Measurements from ENCODE around the gene CDCA7. TPM values are rescaled to one million over a fixed set of nuclear protein-coding genes. Genes with fewer than 3 reads are reported as not detected.

Gene CDCA7
- total RNA-seq, 8 experiments from 2014 or later: 0.20 to 27.5 (median 6.5) TPM

DNA sequence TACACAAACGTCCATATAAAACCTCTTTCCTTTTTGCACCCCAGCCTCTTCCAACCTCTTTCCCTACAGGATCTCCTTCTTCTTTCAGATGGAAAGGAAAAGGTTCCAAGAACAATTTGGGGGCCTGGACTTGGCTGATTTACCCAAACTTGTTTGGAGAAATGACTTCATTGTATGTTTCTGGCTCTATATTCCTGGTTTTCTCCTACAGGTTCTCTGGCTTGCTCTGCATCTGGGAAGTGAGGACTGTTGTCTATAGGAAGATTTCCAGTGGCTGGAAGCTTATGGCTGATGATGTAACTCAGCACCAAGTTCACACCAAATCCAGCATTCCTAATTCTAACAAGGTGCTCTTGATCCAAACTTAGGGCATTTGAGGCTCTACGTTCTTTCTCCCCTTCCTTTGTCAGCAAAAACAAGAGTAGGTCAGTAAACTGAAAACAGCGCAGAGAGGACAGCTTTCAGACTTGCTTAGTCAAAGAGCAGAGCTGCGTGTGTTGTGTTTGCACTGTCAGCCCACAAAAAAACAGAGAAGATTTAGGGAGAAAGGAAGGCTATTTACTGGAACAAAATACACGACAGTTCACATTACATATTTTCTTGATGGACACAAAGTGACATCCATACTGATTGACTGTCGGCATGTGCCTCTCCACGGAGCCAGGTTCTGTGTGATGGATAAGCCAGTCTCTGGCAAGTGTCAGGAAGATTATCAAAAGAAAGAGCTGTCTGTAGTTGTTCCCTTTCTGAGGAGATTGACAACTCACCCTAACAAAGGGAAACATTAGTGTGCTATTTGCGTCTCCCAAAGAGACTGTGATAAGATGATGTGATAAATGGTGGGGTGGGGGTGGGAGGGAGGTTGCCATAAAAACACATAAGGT, 39.7 kb downstream of the CDCA7 start:
- WGBS, 10 experiments: 0 to 100% (median 60%) methylated on average over 1 to 7 of the region's 8 CpGs; no CpG with 5 or more reads in 1 of the 10 experiments
- ATAC-seq (replicated peaks in 6 of 8): peak in 3 of 8 experiments; percentile 27 to 53 (median 51)
- H3K4me3 ChIP-seq: no peak overlapping the region
- in situ Hi-C loops (cut with MboI; ENCODE audit: low pct_unique_long_range_greater_than_20kb in 2 of 9, low sequenced_read_pairs in 9 of 9, unreplicated experiment in 9 of 9): no loop called here
- no peak overlapping the region for H3K27ac ChIP-seq
- H3K4me1 ChIP-seq (replicated peaks in 1 of 2): peaks cover 10 to 19% of the 10 kb centered on the region in 2 donors

DNA sequence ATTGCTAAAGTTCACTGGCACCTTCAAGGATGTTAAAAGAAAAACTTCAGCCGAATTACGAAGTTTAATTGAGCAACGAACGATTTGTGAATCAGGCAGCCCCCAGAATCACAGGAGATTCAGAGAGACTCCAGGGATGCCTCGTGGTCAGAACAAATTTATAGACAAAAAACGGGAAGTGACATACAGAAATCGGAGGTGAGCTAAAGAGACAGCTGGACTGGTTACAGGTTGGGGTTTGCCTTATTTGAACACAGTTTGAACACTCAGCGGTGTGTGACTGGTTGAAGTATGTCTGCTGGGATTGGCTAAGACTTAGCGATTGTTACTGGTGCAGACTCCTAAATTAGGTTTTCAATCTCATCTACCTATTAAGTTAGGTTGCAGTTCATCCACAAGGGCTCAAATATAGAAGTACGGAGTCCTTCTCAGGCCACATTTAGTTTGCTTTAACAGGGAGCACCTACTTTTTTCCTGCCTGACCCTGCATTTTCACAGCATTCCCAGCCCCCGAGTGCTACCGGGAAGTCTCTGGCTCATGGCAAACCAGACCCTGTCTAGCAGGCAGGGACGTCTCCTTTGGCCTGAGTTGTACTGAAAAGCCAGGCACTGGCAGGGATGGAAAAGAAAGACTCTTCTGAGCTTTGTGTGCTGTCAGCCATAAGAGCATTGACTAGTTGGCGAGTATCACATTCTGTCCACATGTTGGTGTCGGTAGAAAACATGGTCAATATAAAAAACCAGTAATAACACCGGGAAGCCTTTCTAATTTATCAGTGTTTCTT, 41.1 kb downstream of the CDCA7 start:
- no peak for ATAC-seq (replicated peaks in 6 of 8)
- H3K27ac ChIP-seq: no peak overlapping the region
- H3K4me1 ChIP-seq (replicated peaks in 1 of 2): peaks cover 13 to 28% of the 10 kb centered on the region in 2 donors
- in situ Hi-C loops (cut with MboI; ENCODE audit: low pct_unique_long_range_greater_than_20kb in 2 of 9, low sequenced_read_pairs in 9 of 9, unreplicated experiment in 9 of 9): no loop called here
- WGBS, 10 experiments: 64 to 96% (median 91%) methylated on average over 4 to 13 of the region's 16 CpGs
- no peak overlapping the region for H3K4me3 ChIP-seq

DNA sequence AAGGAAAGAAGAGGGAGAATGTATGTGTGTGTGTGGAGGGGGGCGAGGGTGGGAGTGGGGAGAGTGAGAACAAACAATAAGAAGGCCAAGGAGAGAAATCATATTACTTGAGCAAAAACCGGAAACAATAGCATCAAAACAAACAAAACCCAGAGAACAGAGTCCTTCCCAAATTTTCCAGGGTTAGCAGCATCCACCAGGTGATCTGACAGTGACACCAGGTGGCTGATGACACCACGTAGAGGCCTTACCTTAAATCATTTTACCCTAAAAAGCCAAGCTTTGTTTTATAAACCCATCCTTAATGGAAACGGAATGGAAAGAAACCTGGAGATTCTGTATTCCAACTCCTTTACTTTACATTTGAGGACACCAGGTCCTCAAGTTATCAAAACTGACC, 42.9 kb downstream of the CDCA7 start:
- Histone ChIP-seq H3K4me1 (replicated peaks in 1 of 2) (peaks cover 19 to 35% of the 10 kb centered on the region in 2 donors), H3K4me3 (no peak overlapping the region), H3K27ac (no peak overlapping the region)
- in situ Hi-C loops (cut with MboI; ENCODE audit: low pct_unique_long_range_greater_than_20kb in 2 of 9, low sequenced_read_pairs in 9 of 9, unreplicated experiment in 9 of 9): no loop called here
- ATAC-seq (replicated peaks in 6 of 8): no peak
- WGBS, 10 experiments: 20 to 90% (median 81%) methylated on average over 1 to 4 of the region's 4 CpGs; no CpG with 5 or more reads in 1 of the 10 experiments

DNA sequence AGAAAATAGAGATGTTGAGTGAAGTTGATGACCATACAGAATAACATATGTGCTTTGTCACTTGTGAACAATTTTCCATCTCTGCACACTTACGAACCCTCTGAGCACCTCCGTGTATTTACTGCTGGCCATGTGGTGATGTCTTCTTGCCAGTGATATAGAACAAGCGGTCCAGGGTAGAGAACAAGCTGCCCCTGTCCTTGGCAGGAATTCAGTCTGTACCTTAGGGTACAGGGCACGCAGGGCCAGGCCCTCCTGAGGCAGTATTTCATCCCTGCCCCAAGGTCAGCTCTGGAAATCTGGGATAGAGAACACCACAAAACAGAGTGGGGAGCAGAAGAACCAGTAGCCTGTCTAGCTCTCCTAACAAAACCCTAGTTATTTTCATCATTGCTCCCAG, 44.6 kb downstream of the CDCA7 start:
- ATAC-seq (replicated peaks in 6 of 8): no peak

DNA sequence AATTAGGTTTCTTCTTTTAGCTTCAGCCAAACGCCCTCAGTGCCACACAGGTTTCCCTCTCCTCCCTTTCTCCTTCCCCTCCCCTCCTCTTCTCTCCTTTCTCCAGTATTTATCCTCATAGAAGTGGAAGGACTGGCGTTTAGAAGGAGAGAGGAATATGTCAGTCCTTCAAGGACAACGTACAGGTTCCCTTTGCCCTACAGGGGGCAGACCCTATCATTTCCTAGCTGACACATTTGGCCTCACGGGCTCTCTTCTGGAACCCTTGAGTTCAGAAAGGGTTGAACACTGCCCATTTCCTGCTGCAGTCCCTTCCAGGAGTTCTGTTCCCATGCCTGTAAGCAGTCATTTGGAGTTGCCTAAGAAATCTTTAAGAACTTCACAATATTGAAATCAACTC, 46.1 kb downstream of the CDCA7 start:
- 0 to 100% (median 45%) methylated on average over 1 to 4 of the region's 4 CpGs; no CpG with 5 or more reads in 4 of the 10 experiments for WGBS, 10 experiments
- in situ Hi-C loops (cut with MboI; ENCODE audit: low pct_unique_long_range_greater_than_20kb in 2 of 9, low sequenced_read_pairs in 9 of 9, unreplicated experiment in 9 of 9): loop anchor here in 6 of 9 experiments (25.0 kb wide), 3 partner anchors 162 to 937 kb away; partner anchors contain the start of gene SP9 (in 5 of the 6)
- Histone ChIP-seq H3K4me3 (no peak overlapping the region), H3K27ac (no peak overlapping the region), H3K4me1 (replicated peaks in 1 of 2) (peaks cover 12 to 31% of the 10 kb centered on the region in 2 donors)
- peak in 2 of 8 experiments; percentile 9 to 11 for ATAC-seq (replicated peaks in 6 of 8)

More for the DNA sequence above, 44.6 kb downstream of the CDCA7 start:
- no peak overlapping the region for H3K27ac ChIP-seq
- H3K4me1 ChIP-seq (replicated peaks in 1 of 2): peaks cover 19 to 34% of the 10 kb centered on the region in 2 donors
- in situ Hi-C loops (cut with MboI; ENCODE audit: low pct_unique_long_range_greater_than_20kb in 2 of 9, low sequenced_read_pairs in 9 of 9, unreplicated experiment in 9 of 9): no loop called here
- WGBS, 10 experiments: 59 to 100% (median 77%) methylated on average over 1 to 4 of the region's 4 CpGs; no CpG with 5 or more reads in 2 of the 10 experiments
- H3K4me3 ChIP-seq: no peak overlapping the region

DNA sequence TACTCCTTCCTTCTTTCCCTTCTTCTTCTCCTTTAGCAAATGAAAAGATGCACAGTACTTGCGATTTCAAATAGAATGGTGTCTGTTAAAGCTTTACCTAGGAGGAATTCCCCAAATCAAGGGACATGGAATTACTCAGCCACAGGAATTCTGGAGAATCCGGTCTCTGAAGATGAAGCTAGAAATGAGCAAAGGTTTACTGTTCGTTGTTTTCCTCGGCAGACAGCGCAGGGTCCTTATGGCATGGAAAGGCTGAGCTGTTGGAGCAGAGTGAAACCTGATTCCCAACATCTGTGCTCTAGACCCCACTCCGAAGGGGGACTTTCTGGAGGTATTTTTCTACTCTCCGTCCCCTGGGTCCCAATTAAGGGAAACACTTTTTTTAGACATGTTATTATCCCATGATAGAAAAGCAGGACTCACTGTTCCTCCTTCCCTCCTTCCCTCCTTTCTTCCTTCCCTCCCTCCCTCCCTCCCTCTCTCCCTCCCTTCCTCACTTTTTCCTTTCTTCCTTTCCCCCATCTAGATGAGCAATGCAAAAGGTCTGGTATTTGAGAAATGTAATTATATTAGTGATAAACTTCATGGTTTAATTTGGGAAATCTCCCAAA, 47.1 kb downstream of the CDCA7 start:
- peaks cover 12 to 31% of the 10 kb centered on the region in 2 donors for H3K4me1 ChIP-seq (replicated peaks in 1 of 2)
- no peak overlapping the region for H3K27ac ChIP-seq
- in situ Hi-C loops (cut with MboI; ENCODE audit: low pct_unique_long_range_greater_than_20kb in 2 of 9, low sequenced_read_pairs in 9 of 9, unreplicated experiment in 9 of 9): loop anchor here in 6 of 9 experiments (25.0 kb wide), 3 partner anchors 160 to 935 kb away; partner anchors contain the start of gene SP9 (in 5 of the 6)
- peak in 7 of 8 experiments; percentile 6 to 49 (median 31) for ATAC-seq (replicated peaks in 6 of 8)
- WGBS, 10 experiments: 0 to 36% (median 17%) methylated on average over 1 to 6 of the region's 7 CpGs; no CpG with 5 or more reads in 2 of the 10 experiments
- H3K4me3 ChIP-seq: peak overlapping the region in 2 of 5 donors; percentile 3 to 13

DNA sequence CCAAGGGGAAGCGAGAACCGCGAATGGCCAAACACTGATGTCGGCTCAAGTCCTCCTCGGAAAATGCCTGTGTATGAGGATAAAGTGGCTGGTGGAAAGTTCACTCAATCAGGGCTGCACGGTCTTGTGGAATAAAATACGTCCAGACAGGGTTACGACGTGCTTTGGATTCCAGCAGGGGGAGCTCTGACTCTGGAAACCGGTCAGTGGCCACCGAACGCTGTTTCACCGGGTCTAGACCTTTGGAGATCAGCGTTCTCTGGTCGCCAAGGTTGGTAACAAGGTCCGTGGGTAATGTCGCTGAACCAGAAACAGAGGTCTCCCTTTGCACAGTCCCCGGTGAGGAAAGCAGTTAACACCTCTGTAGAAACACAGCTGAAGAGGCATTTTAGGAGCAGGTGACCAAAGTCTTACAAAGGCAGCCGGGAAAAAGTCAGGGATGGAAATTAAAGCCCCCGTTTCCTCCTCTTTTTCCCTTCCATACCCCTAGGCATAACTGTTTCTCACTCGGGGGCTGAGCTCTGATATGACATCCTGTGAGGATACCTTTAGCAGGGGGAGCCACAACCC, 47.8 kb downstream of the CDCA7 start:
- ATAC-seq (replicated peaks in 6 of 8): peak; percentile 94 to 100 (median 99)
- Histone ChIP-seq H3K27ac (no peak overlapping the region), H3K4me3 (peak overlapping the region in 2 of 5 donors; percentile 3 to 13), H3K4me1 (replicated peaks in 1 of 2) (peaks cover 12 to 31% of the 10 kb centered on the region in 2 donors)
- WGBS, 10 experiments: 0 to 15% (median 1%) methylated on average over 1 to 10 of the region's 21 CpGs; no CpG with 5 or more reads in 2 of the 10 experiments
- in situ Hi-C loops (cut with MboI; ENCODE audit: low pct_unique_long_range_greater_than_20kb in 2 of 9, low sequenced_read_pairs in 9 of 9, unreplicated experiment in 9 of 9): loop anchor here in 6 of 9 experiments (25.0 kb wide), 3 partner anchors 160 to 935 kb away; partner anchors contain the start of gene SP9 (in 5 of the 6)

DNA sequence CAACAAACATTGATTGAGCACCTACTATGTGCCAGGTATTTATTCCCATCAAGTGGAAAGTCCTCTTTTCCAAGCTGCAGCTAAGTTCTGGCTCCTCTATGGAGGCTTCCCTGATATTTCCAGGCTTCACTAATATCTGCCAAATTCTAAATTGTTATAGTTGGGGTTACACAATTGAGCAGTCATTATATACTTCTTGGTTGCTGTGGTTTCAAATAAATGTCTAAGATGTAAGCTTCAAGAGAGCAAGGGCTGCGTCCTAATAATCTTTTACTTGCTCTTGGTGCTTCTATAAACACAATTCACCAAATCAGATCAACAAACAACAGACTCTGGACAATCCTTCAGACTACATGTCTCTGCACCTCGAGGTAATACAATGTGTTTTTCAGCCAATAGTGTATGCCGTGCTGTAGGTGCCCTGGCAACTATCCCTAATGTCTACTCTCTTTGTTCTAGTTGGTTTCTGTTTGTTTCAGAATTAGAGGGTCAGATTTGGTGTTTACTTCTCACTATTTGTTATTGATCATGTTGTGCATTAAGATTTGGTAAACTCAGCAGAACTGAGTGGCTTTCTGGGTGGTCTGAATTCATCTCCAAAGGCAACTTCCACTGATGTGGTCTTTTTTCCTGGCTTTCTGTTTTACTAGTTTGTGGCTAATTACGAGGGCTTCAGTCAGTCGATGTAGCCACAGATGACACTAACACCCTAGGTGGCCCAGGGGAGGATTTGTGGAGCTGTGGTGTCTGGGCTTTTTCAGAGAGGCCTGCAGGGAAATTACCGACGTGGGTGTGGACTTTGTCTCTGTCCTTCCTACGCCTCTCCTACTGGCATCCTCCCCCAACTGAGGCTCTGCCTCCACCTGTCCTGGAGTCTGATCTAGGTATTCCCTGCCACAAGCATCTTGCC, 50.4 kb downstream of the CDCA7 start:
- peaks cover 12 to 22% of the 10 kb centered on the region in 2 donors for H3K4me1 ChIP-seq (replicated peaks in 1 of 2)
- H3K27ac ChIP-seq: no peak overlapping the region
- H3K4me3 ChIP-seq: no peak overlapping the region
- in situ Hi-C loops (cut with MboI; ENCODE audit: low pct_unique_long_range_greater_than_20kb in 2 of 9, low sequenced_read_pairs in 9 of 9, unreplicated experiment in 9 of 9): loop anchor here in 6 of 9 experiments (25.0 kb wide), 3 partner anchors 157 to 932 kb away; partner anchors contain the start of gene SP9 (in 5 of the 6)
- WGBS, 10 experiments: 0 to 84% (median 58%) methylated on average over 1 to 6 of the region's 8 CpGs; no CpG with 5 or more reads in 4 of the 10 experiments
- ATAC-seq (replicated peaks in 6 of 8): no peak

DNA sequence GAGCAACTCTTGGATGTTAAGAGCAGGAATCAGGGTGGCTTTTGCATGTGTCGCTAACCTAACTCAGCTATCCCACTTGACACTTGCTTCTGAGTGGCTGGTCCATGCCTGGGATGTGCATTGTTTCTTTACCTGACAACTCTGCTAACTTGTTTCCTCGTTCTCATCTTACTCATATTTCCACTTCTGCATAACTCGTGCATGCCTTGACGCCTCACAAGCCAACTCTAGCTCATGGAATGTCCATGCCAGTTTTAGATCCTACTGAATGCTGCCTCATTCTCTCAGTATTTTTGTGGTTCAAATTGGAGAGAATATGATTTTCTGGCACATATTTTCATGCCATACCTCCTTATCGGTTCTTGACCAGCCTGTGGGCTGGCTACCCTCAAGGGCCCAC, 52.5 kb downstream of the CDCA7 start:
- in situ Hi-C loops (cut with MboI; ENCODE audit: low pct_unique_long_range_greater_than_20kb in 2 of 9, low sequenced_read_pairs in 9 of 9, unreplicated experiment in 9 of 9): loop anchor here in 6 of 9 experiments (25.0 kb wide), 3 partner anchors 155 to 930 kb away; partner anchors contain the start of gene SP9 (in 5 of the 6)
- 65 to 100% (median 93%) methylated on average over 1 to 5 of the region's 5 CpGs; no CpG with 5 or more reads in 5 of the 10 experiments for WGBS, 10 experiments
- Histone ChIP-seq H3K27ac (no peak overlapping the region), H3K4me1 (replicated peaks in 1 of 2) (peaks cover 5 to 8% of the 10 kb centered on the region in 2 donors), H3K4me3 (no peak overlapping the region)
- ATAC-seq (replicated peaks in 6 of 8): no peak

DNA sequence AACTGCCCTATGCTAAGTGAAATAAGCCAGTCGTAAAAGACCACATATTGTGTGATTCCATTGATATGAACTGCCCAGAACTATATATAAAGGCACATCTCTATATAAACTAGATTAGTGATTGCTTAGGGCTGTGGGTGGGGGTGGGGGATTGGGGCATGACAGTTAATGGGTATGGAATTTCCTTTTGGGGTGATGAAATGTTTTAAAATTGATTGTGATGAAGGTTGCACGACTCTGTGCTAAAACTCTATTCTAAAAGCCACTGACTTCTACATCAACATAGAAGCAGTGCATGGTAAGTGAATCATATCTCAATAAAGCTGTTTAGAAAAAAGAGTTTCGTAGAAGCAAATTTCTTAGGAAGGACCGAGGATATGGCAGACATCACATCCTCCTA, 53.0 kb downstream of the CDCA7 start:
- WGBS, 10 experiments: 58 to 93% (median 86%) methylated on average over 2 to 4 of the region's 4 CpGs; no CpG with 5 or more reads in 1 of the 10 experiments
- in situ Hi-C loops (cut with MboI; ENCODE audit: low pct_unique_long_range_greater_than_20kb in 2 of 9, low sequenced_read_pairs in 9 of 9, unreplicated experiment in 9 of 9): loop anchor here in 6 of 9 experiments (25.0 kb wide), 3 partner anchors 155 to 930 kb away; partner anchors contain the start of gene SP9 (in 5 of the 6)
- no peak overlapping the region for H3K4me3 ChIP-seq
- H3K4me1 ChIP-seq (replicated peaks in 1 of 2): peaks cover 2 to 8% of the 10 kb centered on the region in 2 donors
- H3K27ac ChIP-seq: no peak overlapping the region
- ATAC-seq (replicated peaks in 6 of 8): no peak

DNA sequence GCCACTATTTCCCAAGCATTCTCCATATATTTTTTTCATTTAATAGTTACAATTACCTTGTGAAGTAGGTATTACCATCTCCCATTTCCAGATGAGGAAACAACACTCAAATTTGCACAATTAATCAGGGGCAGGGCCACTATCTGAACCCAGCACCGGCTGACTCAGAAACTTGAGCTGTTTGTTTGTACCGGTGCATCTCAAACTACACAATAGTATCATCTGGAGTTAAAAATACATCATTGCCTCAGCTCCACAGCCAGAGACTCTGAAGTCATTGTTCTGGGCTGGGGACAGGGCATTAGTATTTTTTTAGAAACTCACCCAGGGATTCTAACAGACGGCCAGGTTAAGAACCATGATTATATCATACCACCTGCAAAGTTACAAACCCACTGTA, 55.9 kb downstream of the CDCA7 start:
- in situ Hi-C loops (cut with MboI; ENCODE audit: low pct_unique_long_range_greater_than_20kb in 2 of 9, low sequenced_read_pairs in 9 of 9, unreplicated experiment in 9 of 9): loop anchor here in 6 of 9 experiments (25.0 kb wide), 3 partner anchors 152 to 927 kb away; partner anchors contain the start of gene SP9 (in 5 of the 6)
- peak in 3 of 8 experiments; percentile 32 to 61 (median 55) for ATAC-seq (replicated peaks in 6 of 8)
- Histone ChIP-seq H3K4me3 (no peak overlapping the region), H3K4me1 (replicated peaks in 1 of 2) (peaks cover 17 to 28% of the 10 kb centered on the region in 2 donors), H3K27ac (no peak overlapping the region)
- WGBS, 10 experiments: 40 to 100% (median 80%) methylated on average over 1 to 2 of the region's 3 CpGs; no CpG with 5 or more reads in 3 of the 10 experiments

Data from motor neuron (in vitro differentiated cells).